CD8-positive, alpha-beta memory T cell (primary cell): ENCODE measurements around the gene CDHR2. TPM values are rescaled to one million over a fixed set of nuclear protein-coding genes. Genes with fewer than 3 reads are reported as not detected.

Experiments used
- CTCF ChIA-PET: fragments of 350-600 bp; sonication (Branson Sonifier 250); formaldehyde crosslinking; loops from one replicate; lab custom pipeline; 2021; ENCODE audit warnings: antibody characterized with exemption; lab: Charles Lee
- POLR2A ChIA-PET: fragments of 350-600 bp; sonication (Branson Sonifier 250); formaldehyde crosslinking; loops from one replicate; lab custom pipeline; 2021; ENCODE audit warnings: antibody characterized with exemption; lab: Charles Lee
- DNase-seq, 5 donors: peaks; one replicate each; pipeline versions ENCODE4 v3.0.0 to v3.0.0-alpha.2; 2020 to 2022; ENCODE audit warnings: mixed read lengths in 1 of 5
- H3K27ac ChIP-seq: one replicate; pipeline ENCODE4 v1.7.0; 2013; ENCODE audit warnings: low read depth, mild to moderate bottlenecking, low read length, moderate library complexity
- H3K27me3 ChIP-seq: 2 replicates; pipeline ENCODE4 v1.7.0; 2013; ENCODE audit warnings: low read length, mild to moderate bottlenecking; ENCODE audit not compliant: insufficient read depth, poor library complexity, severe bottlenecking
- H3K36me3 ChIP-seq: 2 replicates; pipeline ENCODE4 v1.7.0; 2013; ENCODE audit warnings: mild to moderate bottlenecking, low read length, moderate library complexity; ENCODE audit not compliant: insufficient read depth
- H3K4me1 ChIP-seq: 2 replicates; pipeline ENCODE4 v1.7.0; 2013; ENCODE audit warnings: mild to moderate bottlenecking, low read length, moderate library complexity; ENCODE audit not compliant: insufficient read depth
- H3K4me3 ChIP-seq: 2 replicates; pipeline ENCODE4 v1.7.0; 2013; ENCODE audit warnings: mild to moderate bottlenecking, low read length
- H3K9me3 ChIP-seq: 2 replicates; pipeline ENCODE4 v1.7.0; 2013; ENCODE audit warnings: mild to moderate bottlenecking, low read length
- H3K27ac Mint-ChIP-seq, 8 donors: one replicate each; pipeline ENCODE4 v1.8.0; 2020 to 2021; ENCODE audit warnings: mixed read lengths in 8 of 8, mild to moderate bottlenecking in 6 of 8, inconsistent platforms in 3 of 8, moderate library complexity in 3 of 8
- H3K27me3 Mint-ChIP-seq, 2 donors: one replicate each; pipeline ENCODE4 v1.8.0; 2020 to 2021; ENCODE audit warnings: mixed read lengths in 2 of 2, mild to moderate bottlenecking in 1 of 2, moderate library complexity in 1 of 2
- H3K36me3 Mint-ChIP-seq, 3 donors: one replicate each; pipeline ENCODE4 v1.8.0; 2020 to 2021; ENCODE audit warnings: mixed read lengths in 3 of 3, inconsistent platforms in 1 of 3, mild to moderate bottlenecking in 1 of 3
- H3K4me1 Mint-ChIP-seq, 3 donors: one replicate each; pipeline ENCODE4 v1.8.0; 2020 to 2021; ENCODE audit warnings: mixed read lengths in 3 of 3, inconsistent platforms in 1 of 3, mild to moderate bottlenecking in 1 of 3
- H3K4me3 Mint-ChIP-seq, 7 donors: one replicate each; pipeline ENCODE4 v1.8.0; 2020 to 2021; ENCODE audit warnings: mixed read lengths in 7 of 7, mild to moderate bottlenecking in 6 of 7, moderate library complexity in 4 of 7, inconsistent platforms in 2 of 7
- H3K9me3 Mint-ChIP-seq, 5 donors: one replicate each; pipeline ENCODE4 v1.8.0; 2020 to 2022; ENCODE audit warnings: mixed read lengths in 5 of 5, mild to moderate bottlenecking in 3 of 5, moderate library complexity in 2 of 5, inconsistent platforms in 1 of 5
- polyA plus RNA-seq: library from polyadenylated mRNA; unstranded; fragments of 300-500 nt; fragmentation: Illumina TruSeq; gene quantifications from one replicate; pipeline ENCODE4 v1.2.3, GENCODE V29; 2021
- total RNA-seq, 2 experiments: library from RNA; stranded (reverse); gene quantifications; one replicate each; pipeline ENCODE4 v1.2.3, GENCODE V29; 2021

CDHR2 gene
- total and polyA plus RNA-seq, 3 experiments from 2014 or later = 0.49 to 1.1 TPM; not detected in 1

- Mint-ChIP-seq H3K4me1 (no peaks in the 10 kb centered on the region), H3K27ac (no peak overlapping the region), H3K4me3 (no peak overlapping the region), H3K9me3 (no peaks in the 10 kb centered on the region), H3K36me3 (no peaks in the 10 kb centered on the region), H3K27me3 (peaks cover 0 to 2% of the 10 kb centered on the region in 2 donors)
- no peaks in the 10 kb centered on the region for H3K9me3 ChIP-seq
- no peak overlapping the region for H3K4me3 ChIP-seq
- POLR2A ChIA-PET = no interaction called here
- H3K27me3 ChIP-seq = no peaks in the 10 kb centered on the region
- DNase-seq = no peak
- no peaks in the 10 kb centered on the region for H3K36me3 ChIP-seq
- no peak overlapping the region for H3K27ac ChIP-seq
- H3K4me1 ChIP-seq = no peaks in the 10 kb centered on the region
- CTCF ChIA-PET = interaction anchor here (1.1 to 1.6 kb wide), 2 partner anchors 11 to 16 kb away, joined by 3 read pairs; no protein-coding TSS in a partner anchor
Measured at GRCh38 chr5:176601901-176602482, 52.9 kb downstream of the CDHR2 start.

GRCh38 chr5:176603091-176603490 is 53.9 kb downstream of the CDHR2 start:
- Histone ChIP-seq H3K9me3 (no peaks in the 10 kb centered on the region), H3K27ac (no peak overlapping the region), H3K4me1 (no peaks in the 10 kb centered on the region), H3K36me3 (no peaks in the 10 kb centered on the region), H3K4me3 (no peak overlapping the region), H3K27me3 (no peaks in the 10 kb centered on the region)
- H3K27me3 Mint-ChIP-seq = peaks cover 0 to 2% of the 10 kb centered on the region in 2 donors
- no peak for DNase-seq
- H3K27ac Mint-ChIP-seq = peak overlapping the region in 1 of 8 donors; percentile 46
- peak overlapping the region in 1 of 7 donors; percentile 0 for H3K4me3 Mint-ChIP-seq
- CTCF ChIA-PET = no interaction called here
- H3K4me1 Mint-ChIP-seq = no peaks in the 10 kb centered on the region
- H3K36me3 Mint-ChIP-seq = no peaks in the 10 kb centered on the region
- POLR2A ChIA-PET = no interaction called here
- H3K9me3 Mint-ChIP-seq = no peaks in the 10 kb centered on the region

- Mint-ChIP-seq H3K4me3 (peak overlapping the region in 1 of 7 donors; percentile 60), H3K27ac (no peak overlapping the region), H3K9me3 (peaks cover 0 to 2% (median 0%) of the 10 kb centered on the region in 5 donors), H3K36me3 (peaks cover 0 to 2% (median 0%) of the 10 kb centered on the region in 3 donors), H3K27me3 (peaks cover 7 to 10% of the 10 kb centered on the region in 2 donors), H3K4me1 (peaks cover 8 to 12% (median 10%) of the 10 kb centered on the region in 3 donors)
- Histone ChIP-seq H3K4me3 (no peak overlapping the region), H3K4me1 (peaks cover 4% of the 10 kb centered on the region), H3K27ac (no peak overlapping the region), H3K27me3 (peaks cover 3% of the 10 kb centered on the region), H3K36me3 (no peaks in the 10 kb centered on the region), H3K9me3 (no peaks in the 10 kb centered on the region)
- POLR2A ChIA-PET = no interaction called here
- CTCF ChIA-PET = interaction anchor here (0.7 to 1.2 kb wide), 3 partner anchors 10 to 158 kb away, joined by 3 read pairs; no protein-coding TSS in a partner anchor
- no peak for DNase-seq
Measured at GRCh38 chr5:176606032-176606431, 56.9 kb downstream of the CDHR2 start.

- H3K4me3 ChIP-seq = no peak overlapping the region
- H3K36me3 Mint-ChIP-seq = peaks cover 0 to 2% (median 0%) of the 10 kb centered on the region in 3 donors
- no peak overlapping the region for H3K27ac Mint-ChIP-seq
- H3K27me3 Mint-ChIP-seq = peaks cover 10 to 17% of the 10 kb centered on the region in 2 donors
- ChIA-PET POLR2A (no interaction called here), CTCF (interaction anchor here (0.7 to 1.2 kb wide), 3 partner anchors 11 to 159 kb away, joined by 3 read pairs; no protein-coding TSS in a partner anchor)
- H3K4me1 Mint-ChIP-seq = peaks cover 10 to 13% (median 12%) of the 10 kb centered on the region in 3 donors
- no peak for DNase-seq
- no peak overlapping the region for H3K27ac ChIP-seq
- no peaks in the 10 kb centered on the region for H3K9me3 ChIP-seq
- peaks cover 0 to 2% (median 0%) of the 10 kb centered on the region in 5 donors for H3K9me3 Mint-ChIP-seq
- H3K27me3 ChIP-seq = peaks cover 3% of the 10 kb centered on the region
- peaks cover 4% of the 10 kb centered on the region for H3K4me1 ChIP-seq
- H3K36me3 ChIP-seq = no peaks in the 10 kb centered on the region
- no peak overlapping the region for H3K4me3 Mint-ChIP-seq
Measured at GRCh38 chr5:176606875-176607274, 57.7 kb downstream of the CDHR2 start.

- POLR2A ChIA-PET = interaction anchor here (0.6 kb wide), 1 partner anchor 643 kb away, joined by 6 read pairs; no protein-coding TSS in a partner anchor
- Histone ChIP-seq H3K27me3 (peaks cover 8% of the 10 kb centered on the region), H3K4me3 (no peak overlapping the region), H3K4me1 (peaks cover 4% of the 10 kb centered on the region), H3K9me3 (no peaks in the 10 kb centered on the region), H3K36me3 (no peaks in the 10 kb centered on the region), H3K27ac (no peak overlapping the region)
- peaks cover 0 to 2% (median 0%) of the 10 kb centered on the region in 3 donors for H3K36me3 Mint-ChIP-seq
- H3K27me3 Mint-ChIP-seq = peaks cover 10 to 30% of the 10 kb centered on the region in 2 donors
- peaks cover 10 to 13% (median 12%) of the 10 kb centered on the region in 3 donors for H3K4me1 Mint-ChIP-seq
- H3K27ac Mint-ChIP-seq = no peak overlapping the region
- DNase-seq = no peak
- peak overlapping the region; percentile 83 to 93 (median 90) for H3K4me3 Mint-ChIP-seq
- H3K9me3 Mint-ChIP-seq = peaks cover 0 to 2% (median 0%) of the 10 kb centered on the region in 5 donors
- CTCF ChIA-PET = interaction anchor here (0.7 to 1.2 kb wide), 5 partner anchors 11 to 686 kb away, joined by 3 to 4 read pairs (median 3); no protein-coding TSS in a partner anchor
Measured at GRCh38 chr5:176608142-176608705, 59.1 kb downstream of the CDHR2 start.

GRCh38 chr5:176608937-176609723 is 60.0 kb downstream of the CDHR2 start:
- Mint-ChIP-seq H3K27me3 (peaks cover 10 to 31% of the 10 kb centered on the region in 2 donors), H3K36me3 (peaks cover 0 to 2% (median 0%) of the 10 kb centered on the region in 3 donors), H3K27ac (peak overlapping the region in 5 of 8 donors; percentile 31 to 88 (median 64)), H3K9me3 (peaks cover 0 to 2% (median 0%) of the 10 kb centered on the region in 5 donors), H3K4me1 (peaks cover 10 to 13% (median 12%) of the 10 kb centered on the region in 3 donors), H3K4me3 (peak overlapping the region; percentile 83 to 93 (median 90))
- H3K27ac ChIP-seq = no peak overlapping the region
- DNase-seq = no peak
- H3K36me3 ChIP-seq = no peaks in the 10 kb centered on the region
- H3K4me1 ChIP-seq = peaks cover 4% of the 10 kb centered on the region
- no peaks in the 10 kb centered on the region for H3K9me3 ChIP-seq
- ChIA-PET CTCF (interaction anchor here (0.7 to 1.2 kb wide), 3 partner anchors 12 to 52 kb away, joined by 3 to 4 read pairs (median 3); no protein-coding TSS in a partner anchor), POLR2A (no interaction called here)
- H3K4me3 ChIP-seq = peak overlapping the region; percentile 41
- peaks cover 8% of the 10 kb centered on the region for H3K27me3 ChIP-seq

- POLR2A ChIA-PET = no interaction called here
- H3K4me1 ChIP-seq = peaks cover 4% of the 10 kb centered on the region
- Mint-ChIP-seq H3K9me3 (peaks cover 0 to 2% (median 0%) of the 10 kb centered on the region in 5 donors), H3K4me1 (peaks cover 10 to 13% (median 12%) of the 10 kb centered on the region in 3 donors), H3K36me3 (peaks cover 0 to 2% (median 0%) of the 10 kb centered on the region in 3 donors), H3K27ac (peak within 1 kb of the TSS in 5 of 8 donors; percentile 31 to 88 (median 64)), H3K27me3 (peaks cover 10 to 31% of the 10 kb centered on the region in 2 donors), H3K4me3 (peak within 1 kb of the TSS; percentile 83 to 93 (median 90))
- H3K27me3 ChIP-seq = peaks cover 8% of the 10 kb centered on the region
- no peaks in the 10 kb centered on the region for H3K36me3 ChIP-seq
- CTCF ChIA-PET = no interaction called here
- peak within 1 kb of the TSS; percentile 41 for H3K4me3 ChIP-seq
- peak in 4 of 5 donors; percentile 28 to 47 (median 32) for DNase-seq
- H3K9me3 ChIP-seq = no peaks in the 10 kb centered on the region
- no peak within 1 kb of the TSS for H3K27ac ChIP-seq
Measured at GRCh38 chr5:176609724-176610434, 60.7 kb downstream of the CDHR2 start, which contains the start of gene GPRIN1. GPRIN1 (minus strand) TSS chr5:176610156; CDS start chr5:176599834, 10,322 bp downstream.
